CD1c-positive myeloid dendritic cell (primary cell): ENCODE data around the gene DNASE1L2.
"Not testable (repeated sequence)": the region's sequence is repeated elsewhere in the genome, so short reads cannot be mapped to it uniquely, and the experiment has no call there.

Source experiments
- DNase-seq: peaks from one replicate; pipeline ENCODE4 v3.0.0-alpha.2; 2016; ENCODE audit errors: extremely low spot score

DNASE1L2 gene

GRCh38 chr16:2203119-2203688 is 33.0 kb upstream of the DNASE1L2 start:
- DNase-seq, result not testable (repeated sequence)

- DNase-seq, result peak; percentile 11
These were observed 31.7 kb upstream of the DNASE1L2 start for GRCh38 chr16:2204416-2205103.

GRCh38 chr16:2205104-2205966 is 30.9 kb upstream of the DNASE1L2 start, which contains the start of gene MLST8:
MLST8 (plus strand) TSS chr16:2205454; CDS start chr16:2206086, 632 bp downstream.
- DNase-seq, result peak; percentile 95

GRCh38 chr16:2205967-2206313 is 30.3 kb upstream of the DNASE1L2 start:
- DNase-seq, result no peak

DNA sequence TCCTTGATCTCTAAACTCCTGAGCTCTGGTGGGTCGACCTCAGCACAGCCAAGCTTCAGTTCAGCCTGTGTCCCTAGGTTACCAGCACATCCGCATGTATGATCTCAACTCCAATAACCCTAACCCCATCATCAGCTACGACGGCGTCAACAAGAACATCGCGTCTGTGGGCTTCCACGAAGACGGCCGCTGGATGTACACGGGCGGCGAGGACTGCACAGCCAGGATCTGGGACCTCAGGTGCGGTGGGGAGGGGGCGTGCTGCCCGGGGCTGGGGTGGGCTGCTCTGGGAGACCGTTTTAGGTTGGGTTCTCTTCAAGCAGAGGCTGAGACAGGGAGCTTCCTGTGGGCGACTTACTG is 29.8 kb upstream of the DNASE1L2 start:
- DNase-seq, result no peak

- DNase-seq, result peak; percentile 25
These were observed 29.3 kb upstream of the DNASE1L2 start for GRCh38 chr16:2206780-2207433.

DNA sequence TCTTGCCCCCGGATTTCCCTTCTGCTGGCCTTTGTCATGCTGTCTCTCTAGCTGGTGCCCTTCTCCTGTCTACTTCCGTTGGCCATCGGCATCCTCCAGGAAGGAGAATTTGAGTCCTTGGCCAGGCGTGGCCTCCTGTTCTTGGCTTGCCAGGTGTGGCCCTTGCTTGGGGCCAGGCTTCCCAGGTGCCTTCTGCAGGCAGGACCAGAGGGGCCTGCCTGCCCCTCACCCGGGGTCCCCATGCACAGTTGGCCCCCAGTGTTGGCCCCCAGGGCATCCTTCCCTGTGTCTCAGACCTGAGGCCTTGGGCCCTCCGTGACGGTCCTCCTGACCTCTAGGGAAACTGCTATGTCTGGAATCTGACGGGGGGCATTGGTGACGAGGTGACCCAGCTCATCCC is 28.4 kb upstream of the DNASE1L2 start:
- no peak for DNase-seq

DNA sequence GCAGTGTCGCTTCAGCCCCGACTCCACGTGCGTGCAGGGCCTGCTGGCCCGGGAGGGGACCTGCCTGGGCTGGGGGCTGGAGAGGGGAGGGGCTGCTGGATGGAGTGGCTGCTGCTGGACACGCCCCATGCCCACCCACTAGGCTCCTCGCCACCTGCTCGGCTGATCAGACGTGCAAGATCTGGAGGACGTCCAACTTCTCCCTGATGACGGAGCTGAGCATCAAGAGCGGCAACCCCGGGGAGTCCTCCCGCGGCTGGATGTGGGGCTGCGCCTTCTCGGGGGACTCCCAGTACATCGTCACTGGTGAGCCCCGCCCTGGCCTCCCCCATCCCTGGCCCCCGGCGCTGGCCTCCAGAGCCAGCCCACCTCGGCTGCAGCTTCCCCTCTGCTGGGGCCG is 27.9 kb upstream of the DNASE1L2 start:
- no peak for DNase-seq

DNA sequence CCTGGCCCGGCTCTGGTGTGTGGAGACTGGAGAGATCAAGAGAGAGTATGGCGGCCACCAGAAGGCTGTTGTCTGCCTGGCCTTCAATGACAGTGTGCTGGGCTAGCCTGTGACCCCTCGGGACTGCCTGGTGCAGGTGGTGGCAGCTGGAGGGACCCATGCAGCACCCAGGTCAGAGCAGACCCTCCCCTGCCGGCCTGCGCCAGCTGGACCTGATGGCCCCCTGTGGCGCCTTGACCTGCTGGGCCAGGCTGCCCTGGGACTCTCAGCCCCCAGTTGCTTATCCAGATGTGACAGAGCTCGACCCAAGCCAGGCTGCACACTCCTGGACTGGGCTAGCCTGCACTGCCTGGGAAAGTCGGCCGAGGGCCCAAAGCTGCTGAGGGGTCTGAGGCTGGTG is 27.5 kb upstream of the DNASE1L2 start:
- DNase-seq, result no peak

DNA sequence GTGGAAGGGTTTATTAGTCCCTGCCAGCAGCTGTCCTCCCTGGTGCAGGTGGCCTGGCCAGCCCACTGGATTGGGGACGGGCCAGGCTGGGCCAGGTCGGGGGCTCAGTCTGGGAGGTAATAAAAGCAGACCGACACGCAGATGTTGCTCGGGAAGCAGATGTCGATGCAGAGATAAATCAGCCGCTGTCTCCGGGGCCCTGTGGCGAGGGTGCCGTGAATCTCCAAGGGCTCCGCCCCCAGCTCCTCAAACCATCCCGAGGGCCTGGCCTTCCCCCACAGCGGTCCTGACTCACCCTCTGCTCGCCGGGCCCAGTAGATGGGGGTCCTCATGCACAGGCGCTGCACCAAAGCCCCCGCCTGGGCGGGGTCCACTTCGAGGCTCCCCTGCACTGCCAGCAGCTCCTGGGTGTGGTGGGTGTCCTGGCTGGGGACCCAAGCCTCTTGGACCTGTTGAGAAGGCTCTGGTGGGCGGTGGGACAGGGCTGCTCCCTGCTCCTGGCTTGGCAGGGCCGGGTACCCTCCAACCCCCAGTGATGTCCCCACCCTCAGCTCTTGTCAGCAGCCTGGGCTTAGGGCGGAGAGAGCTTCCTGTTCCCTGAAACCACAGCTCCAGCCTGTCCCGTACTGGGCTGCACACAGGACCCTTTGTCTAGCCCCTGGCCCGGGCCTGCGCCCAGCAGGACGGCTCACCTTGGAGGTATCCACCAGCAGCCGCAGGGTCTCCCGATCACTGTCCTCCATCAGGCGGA is 26.8 kb upstream of the DNASE1L2 start:
- no peak for DNase-seq

DNA sequence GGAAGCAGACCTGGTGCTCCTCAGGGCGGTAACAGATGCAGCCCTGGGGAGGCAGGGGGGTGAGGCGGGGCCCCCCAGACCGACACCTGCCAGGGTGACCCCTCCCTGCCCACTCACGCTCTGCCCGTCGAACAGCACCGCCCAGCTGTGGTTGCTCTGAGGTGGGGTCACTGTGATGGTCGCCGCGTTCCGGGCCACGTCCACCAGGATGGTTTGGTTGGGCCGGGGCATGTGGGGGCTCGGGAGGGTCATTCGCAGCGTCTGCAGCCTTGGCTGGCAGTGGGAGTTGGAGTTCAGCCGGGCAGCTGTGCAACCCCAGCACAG is 26.3 kb upstream of the DNASE1L2 start:
- no peak for DNase-seq

DNA sequence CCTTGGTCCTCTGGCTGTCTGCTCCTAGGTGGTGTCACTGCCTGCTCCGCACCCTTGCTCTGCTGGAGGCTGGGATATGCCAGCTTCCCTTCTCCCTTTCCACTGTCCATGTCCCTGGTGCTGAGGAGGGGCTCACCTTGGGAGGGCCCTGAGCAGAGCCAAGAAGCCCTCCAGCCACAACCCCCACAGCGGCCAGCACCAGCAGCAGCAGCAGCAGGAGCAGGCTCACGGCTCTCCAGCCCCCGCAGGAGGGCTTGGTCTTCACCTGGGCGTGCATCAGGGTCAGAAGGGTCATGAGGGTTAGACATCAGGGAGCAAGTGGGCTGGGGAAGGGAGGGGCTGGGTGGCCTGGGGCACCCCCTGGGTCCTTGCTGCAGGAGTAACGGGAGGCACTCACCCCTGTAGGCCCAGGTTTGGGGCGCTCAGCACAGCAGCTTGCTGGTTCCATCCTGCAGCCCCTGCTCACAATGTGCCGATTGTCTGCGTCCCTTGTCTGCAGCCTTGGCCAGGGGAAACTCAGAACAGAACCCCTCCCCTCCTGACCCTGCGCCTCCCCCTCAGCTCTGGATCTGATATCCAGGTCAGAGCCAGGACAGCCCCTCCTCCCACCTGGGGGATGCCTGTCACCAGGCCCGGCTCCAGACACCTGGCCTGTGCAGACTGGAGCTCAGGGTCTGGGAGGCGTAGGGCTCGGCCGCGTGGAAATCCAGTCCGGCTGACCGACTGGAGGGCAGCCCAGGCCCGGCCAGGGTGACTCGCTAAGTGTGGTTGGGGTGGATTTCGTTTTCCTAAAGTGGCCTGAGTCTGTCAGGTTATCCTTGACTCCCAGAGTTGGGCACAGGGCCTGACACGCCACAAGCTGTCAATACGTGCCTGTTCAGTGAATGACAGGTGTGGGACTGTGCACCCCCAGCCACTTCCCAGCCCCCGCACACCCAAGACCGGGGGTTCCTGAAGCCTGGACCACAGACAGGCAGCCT is 25.6 kb upstream of the DNASE1L2 start, which contains the start of gene BRICD5:
BRICD5 (minus strand) TSS at position 478 of the 980 bp plus-strand sequence; CDS start at position 448, 30 bp downstream.
- DNase-seq, result no peak

GRCh38 chr16:2211923-2212347 is 24.3 kb upstream of the DNASE1L2 start:
- no peak for DNase-seq

DNA sequence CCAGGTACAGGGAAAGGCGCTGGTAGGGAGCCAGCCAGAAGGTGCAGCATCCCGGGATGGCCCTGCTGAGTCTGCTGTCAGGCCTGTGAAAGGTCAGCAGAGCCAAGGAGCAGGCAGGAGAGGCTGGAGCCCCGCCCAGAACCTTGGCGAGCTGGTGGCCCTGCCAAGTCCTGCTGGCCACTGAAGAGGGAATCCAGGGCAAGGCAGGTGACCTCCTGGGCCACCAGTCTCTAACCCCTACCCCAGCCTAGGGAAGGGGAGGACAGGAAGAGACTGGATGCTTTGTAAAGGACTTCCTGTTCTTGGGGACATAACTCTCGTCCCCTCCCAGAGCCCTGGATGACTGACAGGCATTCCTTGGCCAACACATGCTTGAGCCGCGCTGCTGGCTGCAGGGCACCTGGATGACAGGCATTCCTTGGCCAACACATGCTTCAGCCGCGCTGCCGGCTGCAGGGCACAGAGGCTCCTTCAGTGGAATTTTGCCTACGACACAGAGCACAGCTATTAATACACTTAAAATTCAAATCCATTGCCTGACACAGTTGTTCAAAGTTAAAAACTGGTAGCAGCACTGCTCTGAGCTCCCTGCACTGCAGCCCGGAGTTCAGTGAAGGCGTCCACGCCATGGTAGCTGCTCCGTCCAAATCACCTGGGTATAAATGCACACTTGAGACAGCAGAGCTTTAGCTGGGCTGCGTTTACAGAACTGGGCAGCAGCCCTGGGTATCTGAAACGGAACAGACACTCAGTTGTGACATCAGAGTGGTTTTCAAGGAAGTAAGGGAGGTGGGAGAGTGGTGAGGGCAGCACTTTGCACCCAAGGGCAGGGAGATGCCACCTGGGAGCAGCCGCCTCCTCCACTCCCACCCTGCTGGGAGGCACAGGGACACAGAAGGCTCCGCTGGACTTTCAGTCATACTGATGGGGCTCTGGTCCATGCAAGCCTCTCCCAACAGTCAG is 23.6 kb upstream of the DNASE1L2 start:
- peak; percentile 63 for DNase-seq

DNA sequence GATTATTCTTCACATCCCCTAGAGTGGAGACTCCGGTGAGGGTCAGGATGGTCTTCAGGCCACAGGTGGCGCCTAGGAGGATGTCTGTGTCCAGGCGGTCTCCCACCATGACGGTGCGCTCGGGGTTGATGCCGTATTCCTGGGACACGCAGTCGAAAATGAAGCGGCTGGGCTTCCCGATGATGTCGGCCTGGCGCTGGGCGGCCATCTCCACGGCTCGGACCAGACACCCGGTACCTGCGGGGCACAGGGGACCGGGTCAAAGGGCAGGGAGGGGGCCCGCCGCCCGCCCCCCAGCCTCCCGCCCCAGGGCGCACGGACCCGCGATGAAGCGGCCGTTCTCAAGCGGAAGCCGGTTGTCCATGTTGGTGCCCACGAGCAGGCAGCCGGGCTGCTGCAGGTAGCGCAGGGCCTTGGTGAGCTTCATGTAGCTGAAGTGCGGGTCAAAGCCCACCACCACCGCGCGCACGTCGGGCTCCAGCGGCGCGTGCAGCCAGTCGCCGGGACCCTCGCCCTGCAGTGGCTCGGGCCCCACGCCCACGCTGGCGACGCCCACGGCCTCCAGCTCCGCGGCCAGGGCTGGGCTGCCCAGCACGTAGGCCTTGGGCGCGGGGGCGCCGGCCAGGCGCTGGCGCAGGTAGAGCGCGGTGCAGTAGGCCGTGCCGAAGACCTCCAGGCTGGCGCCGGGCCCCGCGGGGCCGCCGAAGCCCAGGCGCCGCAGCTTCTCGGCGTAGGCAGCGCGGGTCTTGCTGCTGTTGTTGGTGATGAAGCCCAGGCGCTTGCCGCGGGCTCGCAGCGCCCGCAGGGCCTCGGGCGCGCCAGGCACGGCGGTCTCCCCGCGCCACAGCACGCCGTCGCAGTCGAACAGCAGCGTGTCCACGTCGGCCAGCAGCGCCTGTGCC is 22.2 kb upstream of the DNASE1L2 start:
- peak; percentile 15 for DNase-seq

- no peak for DNase-seq
These were observed 21.6 kb upstream of the DNASE1L2 start, which contains the start of gene PGP for GRCh38 chr16:2214719-2214968. PGP (minus strand) TSS chr16:2214840; CDS start chr16:2214777, 63 bp downstream.

- no peak for DNase-seq
These were observed 19.9 kb upstream of the DNASE1L2 start for GRCh38 chr16:2216330-2216729.

DNA sequence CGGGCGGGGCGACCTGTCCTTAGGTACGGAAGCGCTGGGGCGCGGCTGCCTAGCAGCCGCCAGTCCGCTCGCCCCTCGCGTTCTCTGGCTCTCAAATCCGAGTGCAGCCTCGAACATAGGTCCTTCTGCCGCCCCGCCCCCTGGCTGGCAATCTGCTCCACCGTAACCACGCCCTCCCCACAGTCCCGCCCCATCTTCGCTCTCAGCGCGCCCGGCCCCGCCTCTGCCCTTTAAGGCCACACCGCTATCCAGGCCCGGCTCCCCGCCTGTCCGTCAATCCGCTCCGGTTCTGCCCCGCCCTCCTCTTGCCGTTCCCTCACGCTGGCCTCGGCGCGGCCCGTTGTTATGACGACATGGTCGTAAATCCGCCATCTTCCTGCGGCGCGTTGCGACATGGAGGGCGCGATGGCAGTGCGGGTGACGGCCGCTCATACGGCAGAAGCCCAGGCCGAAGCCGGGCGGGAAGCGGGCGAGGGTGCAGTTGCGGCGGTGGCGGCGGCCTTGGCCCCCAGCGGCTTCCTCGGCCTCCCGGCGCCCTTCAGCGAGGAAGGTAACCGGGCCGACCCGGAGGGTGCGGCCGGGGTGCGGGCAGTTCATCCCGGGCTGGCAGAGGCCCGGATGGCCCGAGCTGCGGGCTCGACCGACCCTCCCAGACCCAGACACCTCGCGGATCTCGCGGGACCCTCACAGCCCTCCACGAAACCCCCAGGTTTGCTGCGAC is 12.9 kb upstream of the DNASE1L2 start, which contains the start of gene E4F1:
E4F1 (plus strand) TSS at position 371 of the 721 bp plus-strand sequence; CDS start at position 394, 23 bp downstream.
- peak; percentile 99 for DNase-seq
